SK-N-SH treated with all-trans-retinoic acid at 6 μM for 48 hours (cell line): ENCODE results near the gene BRI3BP.

Experiments
- GLIS3 ChIP-seq: fragments of 250-450 bp; sonication (Bioruptor Pico); IDR thresholded peaks from 2 replicates; pipeline ENCODE4 v1.5.0; 2020; ENCODE audit warnings: mild to moderate bottlenecking, moderate library complexity
- PATZ1 ChIP-seq: fragments of 250-450 bp; sonication (Bioruptor Pico); IDR thresholded peaks from 2 replicates; pipeline ENCODE4 v1.8.0; 2020; ENCODE audit warnings: mild to moderate bottlenecking, moderate library complexity, borderline replicate concordance
- POU6F1 ChIP-seq: fragments of 250-450 bp; sonication (Bioruptor Pico); IDR thresholded peaks from 2 replicates; pipeline ENCODE4 v1.8.0; 2021; ENCODE audit warnings: low read depth, mild to moderate bottlenecking, moderate library complexity, borderline replicate concordance
- ZNF70 ChIP-seq: fragments of 450-650 bp; formaldehyde crosslinking; IDR thresholded peaks from 2 replicates; pipeline ENCODE4 v1.5.0; 2020; ENCODE audit warnings: mild to moderate bottlenecking, moderate library complexity
- TF ChIP-seq, protein P1 (sequence below): fragments of 250-450 bp; sonication (Bioruptor Pico); IDR thresholded peaks from 2 replicates; pipeline ENCODE4 v1.5.1; 2020; ENCODE audit warnings: low read depth, mild to moderate bottlenecking, moderate library complexity

DNA sequence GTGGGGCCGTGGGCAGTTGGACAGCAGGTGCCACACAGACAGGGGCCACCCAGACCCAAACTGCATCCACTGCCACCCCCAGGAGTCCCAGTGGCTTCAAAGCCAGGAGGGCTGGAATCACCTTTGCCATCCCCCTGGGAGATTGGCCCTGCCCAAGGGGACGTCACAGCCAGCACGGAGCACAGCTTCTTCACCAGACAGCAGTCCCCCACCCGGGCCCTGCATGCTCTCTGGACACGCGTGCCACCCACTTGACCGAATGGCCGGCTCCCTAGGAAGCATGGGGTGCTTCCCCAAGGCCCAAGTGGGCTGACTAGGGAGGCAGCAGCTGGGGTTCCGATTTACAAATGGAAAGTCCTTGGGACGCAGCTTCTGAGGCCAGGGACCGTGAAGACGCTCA, 21.8 kb upstream of the BRI3BP start:
- TF ChIP-seq PATZ1 (CRISPR knock-in tag) = no peak
- TF ChIP-seq, protein P1, sequence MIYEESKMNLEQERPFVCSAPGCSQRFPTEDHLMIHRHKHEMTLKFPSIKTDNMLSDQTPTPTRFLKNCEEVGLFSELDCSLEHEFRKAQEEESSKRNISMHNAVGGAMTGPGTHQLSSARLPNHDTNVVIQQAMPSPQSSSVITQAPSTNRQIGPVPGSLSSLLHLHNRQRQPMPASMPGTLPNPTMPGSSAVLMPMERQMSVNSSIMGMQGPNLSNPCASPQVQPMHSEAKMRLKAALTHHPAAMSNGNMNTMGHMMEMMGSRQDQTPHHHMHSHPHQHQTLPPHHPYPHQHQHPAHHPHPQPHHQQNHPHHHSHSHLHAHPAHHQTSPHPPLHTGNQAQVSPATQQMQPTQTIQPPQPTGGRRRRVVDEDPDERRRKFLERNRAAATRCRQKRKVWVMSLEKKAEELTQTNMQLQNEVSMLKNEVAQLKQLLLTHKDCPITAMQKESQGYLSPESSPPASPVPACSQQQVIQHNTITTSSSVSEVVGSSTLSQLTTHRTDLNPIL (CRISPR knock-in tag) = no peak
- TF ChIP-seq GLIS3 = no peak
- TF ChIP-seq POU6F1 (CRISPR knock-in tag) = no peak
- TF ChIP-seq ZNF70 (CRISPR knock-in tag) = no peak
